Neural progenitor cell (in vitro differentiated cells): Measurements from ENCODE around the gene RNF151. TPM values are rescaled to one million over a fixed set of nuclear protein-coding genes. Genes with fewer than 3 reads are reported as not detected.

Experiments used
- DNase-seq: peaks from one replicate; pipeline ENCODE4 v3.0.0-alpha.2; 2016; ENCODE audit warnings: low spot score
- H2AFZ ChIP-seq: fragments of 200-600 bp; sonication (generic); replicated peaks from 2 replicates; pipeline ENCODE4 v1.6.1; 2016; ENCODE audit warnings: antibody characterized with exemption
- H3F3A ChIP-seq: fragments of 200-600 bp; sonication (generic); 2 replicates; pipeline ENCODE4 v1.6.1; 2016; ENCODE audit warnings: antibody characterized with exemption, low read depth
- H3K27ac ChIP-seq: fragments of 200-600 bp; sonication (generic); 2 replicates; pipeline ENCODE4 v1.5.1; 2016; ENCODE audit warnings: mild to moderate bottlenecking
- H3K27me3 ChIP-seq: fragments of 200-600 bp; sonication (generic); 2 replicates; pipeline ENCODE4 v1.6.1; 2016; ENCODE audit warnings: mild to moderate bottlenecking, moderate library complexity
- H3K36me3 ChIP-seq: fragments of 200-600 bp; sonication (generic); 2 replicates; pipeline ENCODE4 v1.5.1; 2016
- H3K4me1 ChIP-seq: fragments of 200-600 bp; sonication (generic); 2 replicates; pipeline ENCODE4 v1.6.1; 2016; ENCODE audit warnings: mixed run types
- H3K4me2 ChIP-seq: fragments of 200-600 bp; sonication (generic); 2 replicates; pipeline ENCODE4 v1.6.1; 2016
- H3K4me3 ChIP-seq: fragments of 200-600 bp; sonication (generic); 2 replicates; pipeline ENCODE4 v1.5.1; 2016
- H3K79me2 ChIP-seq: fragments of 200-600 bp; sonication (generic); 2 replicates; pipeline ENCODE4 v1.6.1; 2016; ENCODE audit warnings: low read depth
- H3K9ac ChIP-seq: fragments of 200-600 bp; sonication (generic); 2 replicates; pipeline ENCODE4 v1.6.1; 2016
- H3K9me3 ChIP-seq: fragments of 200-600 bp; sonication (generic); 2 replicates; pipeline ENCODE4 v1.5.1; 2016; ENCODE audit warnings: low read depth
- H4K20me1 ChIP-seq: fragments of 200-600 bp; sonication (generic); 2 replicates; pipeline ENCODE4 v1.6.1; 2016; ENCODE audit warnings: low read depth
- H3K27ac Mint-ChIP-seq: 3 replicates; pipeline ENCODE4 v1.8.0; 2021; ENCODE audit warnings: mixed read lengths
- H3K27me3 Mint-ChIP-seq: 2 replicates; pipeline ENCODE4 v1.8.0; 2022; ENCODE audit warnings: low read depth, mild to moderate bottlenecking, inconsistent platforms, moderate library complexity, mixed read lengths; ENCODE audit not compliant: insufficient read depth
- H3K36me3 Mint-ChIP-seq: 3 replicates; pipeline ENCODE4 v1.8.0; 2021; ENCODE audit warnings: mixed read lengths
- H3K4me1 Mint-ChIP-seq: 3 replicates; pipeline ENCODE4 v1.8.0; 2021; ENCODE audit warnings: mixed read lengths
- H3K4me3 Mint-ChIP-seq: 3 replicates; pipeline ENCODE4 v1.8.0; 2021; ENCODE audit warnings: mild to moderate bottlenecking, moderate library complexity, mixed read lengths
- H3K9me3 Mint-ChIP-seq: 3 replicates; pipeline ENCODE4 v1.8.0; 2020; ENCODE audit warnings: mixed read lengths
- CTCF ChIP-seq: fragments of 200-600 bp; sonication (generic); IDR thresholded peaks from 2 replicates; pipeline ENCODE4 v1.5.1; 2017; ENCODE audit warnings: antibody characterized with exemption, mild to moderate bottlenecking
- EZH2 ChIP-seq: fragments of 200-600 bp; sonication (generic); IDR thresholded peaks from 2 replicates; pipeline ENCODE4 v1.6.1; 2017; ENCODE audit warnings: antibody characterized with exemption, mild to moderate bottlenecking, moderate library complexity
- EZH2phosphoT487 ChIP-seq: fragments of 200-600 bp; sonication (generic); IDR thresholded peaks from 2 replicates; pipeline ENCODE4 v1.6.1; 2017; ENCODE audit warnings: antibody characterized with exemption
- total RNA-seq: library from RNA; depleted of rRNA; stranded (reverse); fragments of >200 nt; gene quantifications from 2 replicates; pipeline ENCODE4 v1.2.3, GENCODE V29; 2015; ENCODE audit warnings: low replicate concordance

The RNF151 gene
- total RNA-seq, 1 donor from 2014 or later, result not detected

GRCh38 chr16:1946495-1947368 is 19.9 kb upstream of the RNF151 start:
- Mint-ChIP-seq H3K36me3 (no peaks in the 10 kb centered on the region), H3K9me3 (no peaks in the 10 kb centered on the region), H3K4me1 (peaks cover 9% of the 10 kb centered on the region), H3K27ac (no peak overlapping the region), H3K27me3 (peaks cover 2% of the 10 kb centered on the region), H3K4me3 (no peak overlapping the region)
- TF ChIP-seq EZH2phosphoT487 (no peak), CTCF (no peak), EZH2 (no peak)
- peaks cover 9% of the 10 kb centered on the region for H3F3A ChIP-seq
- H3K27ac ChIP-seq, result no peak overlapping the region
- H3K9me3 ChIP-seq, result no peaks in the 10 kb centered on the region
- peaks cover 10% of the 10 kb centered on the region for H3K79me2 ChIP-seq
- H3K4me1 ChIP-seq, result peaks cover 7% of the 10 kb centered on the region
- no peak overlapping the region for H3K4me3 ChIP-seq
- H3K4me2 ChIP-seq, result no peak overlapping the region
- H3K27me3 ChIP-seq, result no peaks in the 10 kb centered on the region
- H4K20me1 ChIP-seq, result no peaks in the 10 kb centered on the region
- no peak overlapping the region for H3K9ac ChIP-seq
- no peak for DNase-seq
- no peaks in the 10 kb centered on the region for H3K36me3 ChIP-seq
- no peak overlapping the region for H2AFZ ChIP-seq

- Mint-ChIP-seq H3K27me3 (peaks cover 2% of the 10 kb centered on the region), H3K4me3 (no peak overlapping the region), H3K9me3 (no peaks in the 10 kb centered on the region), H3K36me3 (no peaks in the 10 kb centered on the region), H3K4me1 (peaks cover 9% of the 10 kb centered on the region), H3K27ac (no peak overlapping the region)
- no peak overlapping the region for H3K27ac ChIP-seq
- H3K79me2 ChIP-seq, result peaks cover 6% of the 10 kb centered on the region
- H3K9me3 ChIP-seq, result no peaks in the 10 kb centered on the region
- no peaks in the 10 kb centered on the region for H3K36me3 ChIP-seq
- DNase-seq, result no peak
- H2AFZ ChIP-seq, result no peak overlapping the region
- no peak for TF ChIP-seq EZH2
- no peak for TF ChIP-seq CTCF
- TF ChIP-seq EZH2phosphoT487, result no peak
- no peak overlapping the region for H3K4me3 ChIP-seq
- no peaks in the 10 kb centered on the region for H3K27me3 ChIP-seq
- H3K9ac ChIP-seq, result no peak overlapping the region
- no peak overlapping the region for H3K4me2 ChIP-seq
- H3F3A ChIP-seq, result peaks cover 9% of the 10 kb centered on the region
- H3K4me1 ChIP-seq, result peaks cover 3% of the 10 kb centered on the region
- H4K20me1 ChIP-seq, result no peaks in the 10 kb centered on the region
These were observed 19.3 kb upstream of the RNF151 start for GRCh38 chr16:1947369-1947670.

GRCh38 chr16:1949507-1949906 is 17.1 kb upstream of the RNF151 start:
- H2AFZ ChIP-seq, result no peak overlapping the region
- H3K9me3 ChIP-seq, result no peaks in the 10 kb centered on the region
- Mint-ChIP-seq H3K4me1 (peaks cover 6% of the 10 kb centered on the region), H3K9me3 (no peaks in the 10 kb centered on the region), H3K27ac (no peak overlapping the region), H3K36me3 (no peaks in the 10 kb centered on the region), H3K27me3 (peaks cover 6% of the 10 kb centered on the region), H3K4me3 (no peak overlapping the region)
- H3K9ac ChIP-seq, result no peak overlapping the region
- H3F3A ChIP-seq, result no peaks in the 10 kb centered on the region
- no peaks in the 10 kb centered on the region for H3K36me3 ChIP-seq
- no peak for TF ChIP-seq EZH2
- DNase-seq, result no peak
- H3K4me3 ChIP-seq, result no peak overlapping the region
- no peaks in the 10 kb centered on the region for H4K20me1 ChIP-seq
- H3K4me1 ChIP-seq, result no peaks in the 10 kb centered on the region
- no peak overlapping the region for H3K4me2 ChIP-seq
- no peaks in the 10 kb centered on the region for H3K79me2 ChIP-seq
- H3K27me3 ChIP-seq, result no peaks in the 10 kb centered on the region
- no peak overlapping the region for H3K27ac ChIP-seq

- H3K27ac ChIP-seq, result no peak overlapping the region
- Mint-ChIP-seq H3K27ac (no peak overlapping the region), H3K4me1 (peaks cover 5% of the 10 kb centered on the region), H3K4me3 (no peak overlapping the region), H3K36me3 (no peaks in the 10 kb centered on the region), H3K9me3 (no peaks in the 10 kb centered on the region), H3K27me3 (peaks cover 6% of the 10 kb centered on the region)
- DNase-seq, result no peak
- no peak overlapping the region for H3K4me2 ChIP-seq
- H3K36me3 ChIP-seq, result no peaks in the 10 kb centered on the region
- no peaks in the 10 kb centered on the region for H4K20me1 ChIP-seq
- no peaks in the 10 kb centered on the region for H3K4me1 ChIP-seq
- H3K9me3 ChIP-seq, result no peaks in the 10 kb centered on the region
- H3F3A ChIP-seq, result no peaks in the 10 kb centered on the region
- H3K9ac ChIP-seq, result no peak overlapping the region
- no peaks in the 10 kb centered on the region for H3K27me3 ChIP-seq
- no peaks in the 10 kb centered on the region for H3K79me2 ChIP-seq
- TF ChIP-seq EZH2phosphoT487 (no peak), CTCF (no peak), EZH2 (no peak)
- no peak overlapping the region for H2AFZ ChIP-seq
- no peak overlapping the region for H3K4me3 ChIP-seq
These were observed 16.6 kb upstream of the RNF151 start for GRCh38 chr16:1950047-1950446.
